DND-41 (cell line): ENCODE data around the gene ACOXL.

Experiments used
- ATAC-seq: fragments of 200-7000 bp; cut with Tn5 transposase; 3 replicates; pipeline ENCODE4 v1.9.1; 2021; ENCODE audit warnings: low read depth; ENCODE audit not compliant: insufficient read depth
- DNase-seq: peaks from one replicate; pipeline ENCODE4 v3.0.0-alpha.2; 2020
- H2AFZ ChIP-seq: 2 replicates; pipeline ENCODE4 v1.6.0; 2012; ENCODE audit warnings: low read depth, low read length
- H3K27ac ChIP-seq: 2 replicates; pipeline ENCODE4 v1.5.1; 2012; ENCODE audit warnings: low read length, inconsistent platforms
- H3K27me3 ChIP-seq: fragments of 200-600 bp; sonication (generic); 2 replicates; pipeline ENCODE4 v1.6.0; 2012; ENCODE audit warnings: low read length, mild to moderate bottlenecking, inconsistent platforms; ENCODE audit not compliant: insufficient read depth, poor library complexity
- H3K36me3 ChIP-seq: 2 replicates; pipeline ENCODE4 v1.5.1; 2012; ENCODE audit warnings: low read length, inconsistent platforms; ENCODE audit not compliant: insufficient read depth
- H3K4me1 ChIP-seq: 2 replicates; pipeline ENCODE4 v1.5.1; 2012; ENCODE audit warnings: mild to moderate bottlenecking, low read length; ENCODE audit not compliant: insufficient read depth
- H3K4me2 ChIP-seq: 2 replicates; pipeline ENCODE4 v1.6.0; 2012; ENCODE audit warnings: mild to moderate bottlenecking, moderate library complexity, low read length, inconsistent platforms; ENCODE audit not compliant: insufficient read depth
- H3K4me3 ChIP-seq, 2 experiments: fragments of 200-600 bp in 1 of 2; shearing (Covaris generic) in 1 of 2; 2 replicates each; pipeline ENCODE4 v1.5.1; 2012 to 2016; ENCODE audit warnings: inconsistent platforms in 2 of 2, low read length in 2 of 2, mild to moderate bottlenecking in 2 of 2, low read depth in 1 of 2, moderate library complexity in 1 of 2
- H3K79me2 ChIP-seq: 2 replicates; pipeline ENCODE4 v1.6.0; 2012; ENCODE audit warnings: low read length, inconsistent platforms; ENCODE audit not compliant: insufficient read depth
- H3K9ac ChIP-seq: 2 replicates; pipeline ENCODE4 v1.6.0; 2012; ENCODE audit warnings: low read depth, mild to moderate bottlenecking, inconsistent platforms, low read length, moderate library complexity
- H3K9me3 ChIP-seq: 2 replicates; pipeline ENCODE4 v1.5.1; 2012; ENCODE audit warnings: low read length, moderate library complexity, mild to moderate bottlenecking, inconsistent platforms; ENCODE audit not compliant: insufficient read depth, severe bottlenecking
- H4K20me1 ChIP-seq: 2 replicates; pipeline ENCODE4 v1.6.0; 2012; ENCODE audit warnings: low read length; ENCODE audit not compliant: insufficient read depth
- EZH2 ChIP-seq: IDR thresholded peaks from 3 replicates; pipeline ENCODE4 v1.6.1; 2012; ENCODE audit warnings: borderline replicate concordance, low read depth, mild to moderate bottlenecking, moderate library complexity, low read length, inconsistent platforms; ENCODE audit not compliant: severe bottlenecking
- TF ChIP-seq, protein P1 (sequence below): IDR thresholded peaks from 2 replicates; pipeline ENCODE4 v1.5.1; 2012; ENCODE audit warnings: borderline replicate concordance, low read length, moderate library complexity, mild to moderate bottlenecking; ENCODE audit not compliant: poor library complexity, severe bottlenecking; ENCODE audit errors: extremely low read depth

The ACOXL gene

DNA sequence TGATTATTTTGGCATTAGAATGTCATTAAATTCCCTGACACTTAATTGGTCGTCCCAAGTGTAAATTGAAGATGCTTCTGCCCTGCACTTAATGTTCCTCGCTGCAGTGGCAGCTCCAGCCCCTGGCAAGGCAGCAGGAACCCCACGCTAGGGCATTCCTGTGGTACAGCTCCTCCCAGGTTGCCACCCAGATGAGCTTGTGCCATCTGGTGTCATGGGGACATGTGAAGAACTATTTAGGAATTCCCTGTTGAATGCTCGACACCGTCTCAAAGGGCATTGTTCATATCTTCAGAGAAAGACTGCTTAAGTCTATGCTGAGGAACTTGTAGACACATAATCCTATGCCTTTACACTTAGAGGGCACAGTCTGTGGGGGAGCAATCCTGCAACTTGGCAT is 427.3 kb downstream of the ACOXL start:
- no peak for DNase-seq
- Histone ChIP-seq H3K4me2 (no peak overlapping the region), H3K27me3 (no peaks in the 10 kb centered on the region), H3K4me1 (peaks cover 8% of the 10 kb centered on the region; the same call in 1 of the 2 replicates), H3K79me2 (peaks cover 73% of the 10 kb centered on the region), H3K36me3 (peaks cover 94% of the 10 kb centered on the region), H2AFZ (no peak overlapping the region), H3K9ac (no peak overlapping the region), H4K20me1 (peaks cover 64% of the 10 kb centered on the region), H3K9me3 (no peaks in the 10 kb centered on the region), H3K27ac (no peak overlapping the region), H3K4me3 (no peak overlapping the region)
- no peak for ATAC-seq
- TF ChIP-seq EZH2, result no peak
- TF ChIP-seq, protein P1, sequence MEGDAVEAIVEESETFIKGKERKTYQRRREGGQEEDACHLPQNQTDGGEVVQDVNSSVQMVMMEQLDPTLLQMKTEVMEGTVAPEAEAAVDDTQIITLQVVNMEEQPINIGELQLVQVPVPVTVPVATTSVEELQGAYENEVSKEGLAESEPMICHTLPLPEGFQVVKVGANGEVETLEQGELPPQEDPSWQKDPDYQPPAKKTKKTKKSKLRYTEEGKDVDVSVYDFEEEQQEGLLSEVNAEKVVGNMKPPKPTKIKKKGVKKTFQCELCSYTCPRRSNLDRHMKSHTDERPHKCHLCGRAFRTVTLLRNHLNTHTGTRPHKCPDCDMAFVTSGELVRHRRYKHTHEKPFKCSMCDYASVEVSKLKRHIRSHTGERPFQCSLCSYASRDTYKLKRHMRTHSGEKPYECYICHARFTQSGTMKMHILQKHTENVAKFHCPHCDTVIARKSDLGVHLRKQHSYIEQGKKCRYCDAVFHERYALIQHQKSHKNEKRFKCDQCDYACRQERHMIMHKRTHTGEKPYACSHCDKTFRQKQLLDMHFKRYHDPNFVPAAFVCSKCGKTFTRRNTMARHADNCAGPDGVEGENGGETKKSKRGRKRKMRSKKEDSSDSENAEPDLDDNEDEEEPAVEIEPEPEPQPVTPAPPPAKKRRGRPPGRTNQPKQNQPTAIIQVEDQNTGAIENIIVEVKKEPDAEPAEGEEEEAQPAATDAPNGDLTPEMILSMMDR, result no peak

DNA sequence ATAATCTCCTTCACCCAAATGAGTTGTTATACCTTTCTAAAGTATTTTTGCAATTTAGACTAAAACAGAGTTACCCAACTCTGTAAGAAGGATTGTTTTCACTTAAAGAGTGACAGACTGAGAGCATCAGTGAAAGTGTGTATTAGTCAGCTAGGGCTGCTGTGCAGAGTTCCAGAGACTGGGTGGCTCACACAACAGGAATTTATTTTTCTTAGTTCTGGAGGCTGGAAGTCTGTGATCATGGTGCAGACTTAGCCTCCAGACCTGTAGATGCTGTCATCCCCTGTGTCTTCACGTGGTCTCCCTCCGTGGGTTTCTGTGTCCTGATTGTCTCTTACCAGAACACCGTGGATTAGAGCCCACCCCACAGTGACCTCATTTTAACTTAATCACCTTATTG is 428.4 kb downstream of the ACOXL start:
- Histone ChIP-seq H3K4me1 (peaks cover 8% of the 10 kb centered on the region; the same call in 1 of the 2 replicates), H3K4me2 (no peak overlapping the region)
- ATAC-seq, result no peak

DNA sequence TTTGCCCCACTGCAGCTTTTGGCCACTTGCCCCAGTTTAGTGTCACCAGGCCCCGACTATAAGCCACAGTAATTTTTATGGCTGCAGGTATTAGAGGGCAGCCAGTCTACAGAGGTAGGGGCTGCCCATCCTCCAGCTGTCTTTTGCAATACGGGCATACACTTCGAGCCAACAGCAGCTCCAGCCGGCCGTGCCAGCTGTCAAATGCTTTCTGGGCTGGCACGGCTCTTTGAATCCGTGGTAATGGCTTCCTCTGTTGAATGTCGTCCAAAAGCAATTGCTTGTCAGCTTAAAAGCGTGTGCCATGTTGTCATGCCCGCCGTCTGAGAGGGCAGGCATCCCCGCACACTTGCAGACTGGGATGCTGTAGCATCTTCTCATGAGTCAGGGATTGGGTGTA is 429.6 kb downstream of the ACOXL start:
- peaks cover 5% of the 10 kb centered on the region; the same call in 1 of the 2 replicates for H3K4me1 ChIP-seq
- no peak overlapping the region for H3K4me3 ChIP-seq
- H3K4me2 ChIP-seq, result no peak overlapping the region
- no peak overlapping the region for H3K9ac ChIP-seq
- DNase-seq (no peak), ATAC-seq (no peak)
- peaks cover 55% of the 10 kb centered on the region for H3K79me2 ChIP-seq
- no peaks in the 10 kb centered on the region for H3K9me3 ChIP-seq
- peaks cover 93% of the 10 kb centered on the region for H3K36me3 ChIP-seq
- TF ChIP-seq, protein P1, result no peak
- no peak for TF ChIP-seq EZH2
- no peak overlapping the region for H3K27ac ChIP-seq
- peaks cover 59% of the 10 kb centered on the region for H4K20me1 ChIP-seq
- no peaks in the 10 kb centered on the region for H3K27me3 ChIP-seq
- no peak overlapping the region for H2AFZ ChIP-seq

More for the DNA sequence above, 428.4 kb downstream of the ACOXL start:
- Histone ChIP-seq H3K9ac (no peak overlapping the region), H3K4me3 (no peak overlapping the region), H3K27ac (no peak overlapping the region), H3K27me3 (no peaks in the 10 kb centered on the region), H2AFZ (no peak overlapping the region), H4K20me1 (peaks cover 64% of the 10 kb centered on the region), H3K9me3 (no peaks in the 10 kb centered on the region), H3K36me3 (peaks cover 92% of the 10 kb centered on the region), H3K79me2 (peaks cover 64% of the 10 kb centered on the region)
- TF ChIP-seq, protein P1, result no peak
- no peak for TF ChIP-seq EZH2
- DNase-seq, result no peak

GRCh38 chr2:111162718-111163331 is 430.5 kb downstream of the ACOXL start:
- peaks cover 94% of the 10 kb centered on the region for H3K36me3 ChIP-seq
- H3K4me2 ChIP-seq, result no peak overlapping the region
- H3K4me1 ChIP-seq, result 0 out of 2 replicates have a peak, but pooled peaks cover 3% of the 10 kb centered on the region
- TF ChIP-seq EZH2, result no peak
- TF ChIP-seq, protein P1, result no peak
- H3K4me3 ChIP-seq, result no peak overlapping the region
- DNase-seq (no peak), ATAC-seq (no peak)
- H3K27me3 ChIP-seq, result no peaks in the 10 kb centered on the region
- no peak overlapping the region for H3K27ac ChIP-seq
- H4K20me1 ChIP-seq, result peaks cover 53% of the 10 kb centered on the region
- H3K79me2 ChIP-seq, result peaks cover 47% of the 10 kb centered on the region
- H2AFZ ChIP-seq, result no peak overlapping the region
- no peaks in the 10 kb centered on the region for H3K9me3 ChIP-seq
- H3K9ac ChIP-seq, result no peak overlapping the region
